Activated T-cell treated with anti-CD3 and anti-CD28 coated beads for 1 hour (primary cell): ENCODE measurements around the gene MGAT4A.
"Not testable (repeated sequence)": the region's sequence is repeated elsewhere in the genome, so short reads cannot be mapped to it uniquely, and the experiment has no call there.

ENCODE experiments used
- DNase-seq: peaks from one replicate; pipeline ENCODE4 v3.0.0-alpha.2; 2020; ENCODE audit warnings: low read depth

MGAT4A gene

GRCh38 chr2:98607104-98607503 lies 123.8 kb downstream of the MGAT4A start:
- no peak for DNase-seq

GRCh38 chr2:98606431-98606830 lies 124.5 kb downstream of the MGAT4A start:
- DNase-seq = no peak

DNA sequence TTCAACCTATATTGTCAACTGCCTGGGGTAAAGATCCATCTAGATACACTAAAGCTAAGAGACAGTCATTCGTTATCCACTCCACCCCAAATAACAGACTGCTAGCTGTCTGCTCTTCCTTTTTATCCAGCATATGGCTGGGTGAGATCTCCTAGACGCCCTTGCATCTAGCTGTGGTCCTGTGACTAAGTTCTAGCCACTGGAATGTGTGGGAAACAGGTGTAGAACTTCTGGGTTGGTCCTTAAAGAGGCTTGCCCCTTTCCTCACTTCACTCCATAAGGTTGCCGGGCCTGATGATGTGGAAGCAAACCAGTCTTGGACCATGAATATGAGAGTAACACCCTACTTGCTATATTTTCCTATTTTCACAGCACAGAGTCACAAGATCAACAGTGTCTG lies 125.9 kb downstream of the MGAT4A start:
- DNase-seq = no peak

- no peak for DNase-seq
Observed at GRCh38 chr2:98604547-98604946, 126.4 kb downstream of the MGAT4A start.

DNA sequence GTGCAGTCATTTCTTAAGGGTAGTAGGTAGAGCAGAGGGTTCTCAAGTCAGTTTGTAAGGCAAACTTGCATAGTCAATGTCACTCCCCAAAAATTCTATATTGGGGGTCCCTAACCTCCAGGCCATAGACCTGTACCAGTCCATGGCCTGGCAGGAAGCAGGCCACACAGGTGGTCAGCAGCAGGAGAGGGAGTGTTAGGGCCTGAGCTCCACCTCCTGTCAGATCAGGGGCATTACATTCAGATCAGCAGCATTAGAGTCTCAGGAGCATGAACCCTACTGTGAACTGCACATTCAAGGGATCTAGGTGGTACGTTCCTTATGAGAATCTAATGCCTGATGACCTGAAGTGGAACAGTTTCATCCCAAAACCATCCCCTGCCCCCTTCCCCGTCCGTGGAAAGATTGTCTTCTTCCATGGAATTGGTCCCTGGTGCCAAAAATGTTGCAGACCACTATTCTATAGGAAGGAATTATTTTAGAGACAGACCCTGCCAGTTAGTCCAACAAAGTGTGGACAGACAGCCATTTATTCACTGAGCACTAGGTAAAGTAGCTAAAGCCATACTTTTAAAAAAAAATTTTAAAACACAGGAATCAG lies 129.3 kb downstream of the MGAT4A start:
- DNase-seq = no peak

DNA sequence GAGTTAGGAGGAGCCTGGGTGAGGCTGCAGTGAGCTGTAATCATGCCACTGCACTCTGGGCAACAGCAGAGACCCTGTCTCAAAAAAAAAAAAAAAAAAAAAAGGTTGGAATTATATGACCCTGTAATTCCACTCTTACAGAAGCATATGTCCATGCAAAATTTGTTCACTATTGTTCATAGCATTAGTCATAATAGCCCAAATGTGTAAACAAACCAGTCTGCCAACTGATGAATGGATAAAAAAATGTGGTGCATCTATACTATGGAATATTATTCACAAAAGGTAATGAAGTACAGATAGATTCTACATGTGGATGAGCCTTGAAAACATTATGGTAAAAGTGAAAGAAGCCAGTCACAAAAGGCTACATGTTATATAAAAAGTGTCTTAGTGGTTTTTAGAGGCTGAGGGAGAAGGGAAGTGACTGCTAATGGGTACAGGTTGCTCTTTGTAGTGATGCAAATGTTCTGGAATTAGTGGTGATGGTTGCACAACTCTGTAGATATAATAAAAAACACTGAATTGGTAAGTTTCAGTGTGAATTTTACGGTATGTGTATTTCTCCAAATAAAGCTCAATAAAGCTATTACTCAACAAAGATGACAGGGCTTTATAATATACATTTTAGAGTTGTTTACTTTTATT lies 132.0 kb downstream of the MGAT4A start:
- DNase-seq = no peak

- not testable (repeated sequence) for DNase-seq
Observed at GRCh38 chr2:98594665-98595064, 136.3 kb downstream of the MGAT4A start.

DNA sequence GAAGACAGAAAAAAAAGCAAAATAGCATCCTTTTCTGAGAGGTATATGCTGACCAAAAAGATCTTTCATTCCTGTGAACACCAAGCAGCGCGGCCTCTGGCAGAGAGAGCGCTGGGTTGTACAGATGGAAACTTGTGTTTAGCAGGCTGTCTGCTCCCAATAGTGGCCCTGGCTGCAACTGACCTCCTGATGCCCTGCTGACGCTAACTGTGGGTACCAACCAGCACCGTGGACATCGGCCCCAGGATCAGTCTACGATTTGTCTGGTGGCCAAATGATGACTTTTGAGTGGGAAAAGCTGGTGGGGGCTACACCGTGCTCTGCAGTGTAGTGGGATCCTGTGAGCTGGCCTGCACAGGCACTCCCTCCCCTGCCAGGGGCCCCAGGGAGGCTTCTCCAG lies 138.4 kb downstream of the MGAT4A start:
- DNase-seq = no peak

- no peak for DNase-seq
Observed at GRCh38 chr2:98589489-98589888, 141.4 kb downstream of the MGAT4A start.

DNA sequence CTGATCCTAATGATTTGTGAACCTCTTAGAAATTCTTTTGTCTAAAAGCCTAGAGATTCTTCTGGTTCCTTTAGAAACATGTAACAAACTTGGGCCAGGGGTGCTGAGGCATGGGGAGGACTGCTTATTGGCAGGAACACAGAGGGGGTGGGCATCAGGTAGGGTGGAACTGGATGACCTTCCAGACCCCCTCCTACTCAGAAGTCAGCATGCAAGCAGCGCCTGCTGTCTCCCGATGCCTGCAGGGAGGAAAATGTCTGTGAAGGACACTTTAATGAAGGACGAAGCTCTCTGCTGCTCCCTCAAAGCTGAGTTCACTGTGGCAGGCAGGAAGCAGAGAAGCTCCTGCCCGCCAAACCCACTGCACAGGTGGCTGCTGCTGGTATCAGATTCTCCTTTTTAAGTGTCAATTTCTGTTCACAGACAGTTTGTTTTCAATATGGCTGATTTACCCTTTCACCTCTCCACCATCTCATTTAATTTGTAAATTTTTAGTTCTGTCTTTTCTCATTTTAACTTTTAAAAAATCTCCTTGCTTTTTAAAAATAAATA lies 142.0 kb downstream of the MGAT4A start:
- DNase-seq = no peak

GRCh38 chr2:98586551-98587140 lies 144.3 kb downstream of the MGAT4A start:
- DNase-seq = no peak

- DNase-seq = no peak
Observed at GRCh38 chr2:98585386-98585785, 145.5 kb downstream of the MGAT4A start.

DNA sequence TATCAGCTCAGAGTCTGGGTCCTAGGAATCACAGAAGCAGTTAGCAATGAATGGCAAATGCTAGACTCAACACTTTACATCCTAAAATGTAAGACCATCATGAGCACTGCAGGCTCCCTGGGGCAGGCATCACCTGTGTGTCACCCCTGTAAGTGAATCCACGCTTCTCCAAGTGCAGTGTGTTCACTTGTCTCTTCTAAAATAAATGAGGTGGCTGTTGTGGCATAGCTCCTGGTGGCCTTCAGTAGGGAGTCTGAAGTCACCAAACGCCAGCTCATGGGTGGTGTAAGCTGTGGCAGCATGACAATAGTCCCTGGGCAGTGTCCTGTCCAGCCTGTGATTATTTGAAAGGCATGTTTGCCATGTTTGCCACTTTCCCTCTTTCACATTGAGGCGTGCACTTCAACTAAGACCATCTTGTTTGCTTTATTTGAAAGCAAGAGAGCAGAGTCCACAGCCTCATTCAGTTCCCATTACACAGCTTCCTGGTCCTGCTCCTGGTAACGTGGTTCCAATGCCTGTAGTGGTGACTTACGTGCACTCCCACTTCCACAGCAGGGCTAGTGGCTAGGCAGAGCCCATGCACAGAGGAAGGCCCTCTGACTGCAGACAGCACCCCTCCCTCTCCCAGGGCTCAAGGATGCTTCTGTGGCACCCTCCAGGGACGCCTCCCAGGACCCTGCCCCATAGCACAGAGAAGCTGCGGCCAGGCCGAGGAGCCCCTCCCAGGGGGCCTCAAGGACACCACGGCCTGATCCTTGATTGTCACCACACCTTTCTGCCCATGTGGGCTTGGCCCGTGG lies 146.9 kb downstream of the MGAT4A start:
- DNase-seq = no peak

DNA sequence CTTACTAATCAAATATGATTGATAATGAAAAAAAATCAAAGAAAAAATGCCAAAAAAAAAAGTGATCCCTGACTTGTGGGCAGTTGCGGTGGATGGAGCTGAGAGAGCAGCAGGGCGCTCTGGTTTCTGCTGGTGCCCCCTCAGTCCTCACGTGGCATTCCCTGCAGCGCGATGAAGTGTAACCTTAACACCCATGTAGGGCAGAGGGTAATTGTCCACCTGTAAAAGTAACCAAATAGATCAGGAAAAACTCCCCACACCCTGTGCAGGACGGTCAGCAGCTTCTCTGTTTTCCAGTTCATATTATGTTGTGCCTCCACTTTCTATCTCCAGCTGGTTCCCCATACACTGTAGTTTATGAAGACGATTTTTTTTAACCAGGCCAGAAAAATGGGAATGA lies 147.7 kb downstream of the MGAT4A start:
- no peak for DNase-seq

GRCh38 chr2:98582523-98582922 lies 148.4 kb downstream of the MGAT4A start:
- no peak for DNase-seq

DNA sequence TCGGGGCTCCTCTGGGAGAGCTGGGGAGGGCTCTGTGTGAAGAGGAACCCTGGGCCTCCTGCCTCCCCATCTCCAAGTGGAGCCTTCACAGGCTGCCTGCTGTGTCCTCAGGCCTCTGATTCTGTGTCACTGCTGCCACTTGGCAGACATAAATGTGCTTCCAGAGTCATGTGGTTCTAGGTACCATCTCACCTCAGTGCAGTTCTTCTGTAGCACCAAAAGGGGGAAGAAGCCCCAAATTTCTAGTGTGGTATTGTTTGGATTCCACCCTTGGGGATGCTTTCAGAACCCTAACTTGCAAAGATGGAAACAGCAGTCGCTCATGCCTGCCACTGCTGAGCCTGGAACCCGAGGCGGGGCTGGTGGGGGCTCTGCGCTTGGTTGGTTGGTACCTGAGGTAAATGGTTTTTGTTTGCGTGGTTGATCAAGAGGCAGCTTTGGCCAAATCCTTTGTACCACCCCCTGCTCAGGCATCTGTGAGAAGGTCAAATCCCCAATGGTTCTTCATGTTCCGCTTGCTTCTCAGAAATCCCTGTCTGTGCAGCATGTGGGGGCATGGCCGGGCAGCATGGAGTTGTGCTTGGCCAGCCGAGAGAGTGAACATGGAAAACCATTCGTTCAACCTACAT lies 150.2 kb downstream of the MGAT4A start:
- no peak for DNase-seq

DNA sequence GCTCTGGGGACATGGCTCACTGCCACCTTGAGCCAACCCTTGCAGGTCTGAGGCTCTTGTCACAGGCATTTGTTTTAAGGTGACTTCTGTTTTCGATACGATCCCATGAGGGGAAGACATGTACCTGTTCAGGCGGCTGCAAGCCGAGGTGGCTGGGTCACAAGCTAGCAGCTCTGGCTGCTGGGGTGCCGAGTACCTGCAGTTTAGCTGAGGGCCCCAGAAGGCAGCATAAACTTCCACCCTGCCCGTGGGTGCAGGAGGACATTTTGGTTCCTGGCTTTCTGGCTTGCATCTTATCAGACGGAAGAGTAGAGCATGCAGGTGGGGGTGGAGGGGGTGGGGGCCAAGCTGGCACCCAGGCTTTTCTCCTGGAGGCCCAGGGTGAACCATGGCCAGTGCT lies 151.0 kb downstream of the MGAT4A start:
- DNase-seq = no peak

GRCh38 chr2:98578231-98578630 lies 152.7 kb downstream of the MGAT4A start:
- no peak for DNase-seq

GRCh38 chr2:98577313-98577712 lies 153.6 kb downstream of the MGAT4A start:
- no peak for DNase-seq

- DNase-seq = no peak
Observed at GRCh38 chr2:98576666-98577312, 154.1 kb downstream of the MGAT4A start.

- DNase-seq = no peak
Observed at GRCh38 chr2:98573426-98573825, 157.5 kb downstream of the MGAT4A start.

GRCh38 chr2:98572676-98573075 lies 158.3 kb downstream of the MGAT4A start:
- no peak for DNase-seq
